Adrenal gland (tissue), 5 donors: Measurements from ENCODE around the gene TBC1D1.

Experiments used
- POLR2A ChIP-seq, 2 donors: fragments of 450-650 bp; IDR thresholded peaks; one replicate each; pipeline ENCODE4 v1.6.1; 2017; ENCODE audit warnings: antibody characterized with exemption in 2 of 2, mild to moderate bottlenecking in 2 of 2, moderate library complexity in 1 of 2
- TF ChIP-seq, protein P1 (sequence below), 6 experiments: fragments of 450-650 bp in 4 of 6; fragments of 200-600 bp in 2 of 6; sonication (generic) in 1 of 6; IDR thresholded peaks; 1 replicate in 5 of 6; 2 replicates in 1 of 6; pipeline versions ENCODE4 v1.5.1 to v1.8.0; 2016 to 2021; ENCODE audit warnings: antibody characterized with exemption in 6 of 6, mild to moderate bottlenecking in 2 of 6, moderate library complexity in 1 of 6
- donor health status: DM: no; HTN: no; CAD: no.

DNA sequence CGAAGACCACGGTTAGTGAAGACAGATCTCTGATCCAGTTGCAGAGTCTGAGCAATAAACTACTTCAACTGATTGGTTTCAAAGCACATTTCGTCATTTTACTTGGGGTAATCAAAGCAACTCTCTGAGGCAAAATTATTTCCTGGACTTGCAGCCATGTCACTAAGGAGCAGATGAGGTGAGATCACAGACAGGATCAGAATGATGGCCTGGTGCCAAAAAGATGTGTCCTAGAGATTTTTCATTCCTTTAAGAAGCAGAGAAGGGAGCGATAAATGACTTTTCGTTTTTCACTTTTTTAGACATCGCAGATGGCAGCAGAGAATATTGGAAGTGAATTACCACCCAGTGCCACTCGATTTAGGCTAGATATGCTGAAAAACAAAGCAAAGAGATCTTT, 153.2 kb downstream of the TBC1D1 start:
- TF ChIP-seq POLR2A (IDR thresholded peaks at IDR 0.05): no peak
- TF ChIP-seq, protein P1, sequence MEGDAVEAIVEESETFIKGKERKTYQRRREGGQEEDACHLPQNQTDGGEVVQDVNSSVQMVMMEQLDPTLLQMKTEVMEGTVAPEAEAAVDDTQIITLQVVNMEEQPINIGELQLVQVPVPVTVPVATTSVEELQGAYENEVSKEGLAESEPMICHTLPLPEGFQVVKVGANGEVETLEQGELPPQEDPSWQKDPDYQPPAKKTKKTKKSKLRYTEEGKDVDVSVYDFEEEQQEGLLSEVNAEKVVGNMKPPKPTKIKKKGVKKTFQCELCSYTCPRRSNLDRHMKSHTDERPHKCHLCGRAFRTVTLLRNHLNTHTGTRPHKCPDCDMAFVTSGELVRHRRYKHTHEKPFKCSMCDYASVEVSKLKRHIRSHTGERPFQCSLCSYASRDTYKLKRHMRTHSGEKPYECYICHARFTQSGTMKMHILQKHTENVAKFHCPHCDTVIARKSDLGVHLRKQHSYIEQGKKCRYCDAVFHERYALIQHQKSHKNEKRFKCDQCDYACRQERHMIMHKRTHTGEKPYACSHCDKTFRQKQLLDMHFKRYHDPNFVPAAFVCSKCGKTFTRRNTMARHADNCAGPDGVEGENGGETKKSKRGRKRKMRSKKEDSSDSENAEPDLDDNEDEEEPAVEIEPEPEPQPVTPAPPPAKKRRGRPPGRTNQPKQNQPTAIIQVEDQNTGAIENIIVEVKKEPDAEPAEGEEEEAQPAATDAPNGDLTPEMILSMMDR (IDR thresholded peaks at IDR 0.05): no peak
